ENCODE measurements around the gene RMDN2.

DNA sequence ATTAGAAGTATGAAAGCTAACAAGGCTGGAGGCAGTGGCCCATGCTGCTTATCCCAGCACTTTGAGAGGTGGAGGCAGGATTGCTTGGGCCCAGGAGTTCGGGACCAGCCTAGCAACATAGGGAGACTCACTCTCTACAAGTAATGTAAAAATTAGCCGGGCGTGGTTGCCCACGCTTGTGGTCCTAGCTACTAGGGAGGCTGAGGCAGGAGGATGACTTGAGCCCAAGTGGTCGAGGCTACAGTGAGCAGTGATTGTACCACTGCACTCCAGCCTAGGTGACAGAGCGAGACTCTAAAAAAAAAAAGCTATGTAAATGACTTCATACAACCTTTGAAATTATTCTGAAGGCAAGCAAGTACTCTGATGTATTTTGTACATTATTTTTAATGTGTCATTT lies 1.5 kb downstream of the RMDN2 start:
- TF ChIP-seq, protein P1, sequence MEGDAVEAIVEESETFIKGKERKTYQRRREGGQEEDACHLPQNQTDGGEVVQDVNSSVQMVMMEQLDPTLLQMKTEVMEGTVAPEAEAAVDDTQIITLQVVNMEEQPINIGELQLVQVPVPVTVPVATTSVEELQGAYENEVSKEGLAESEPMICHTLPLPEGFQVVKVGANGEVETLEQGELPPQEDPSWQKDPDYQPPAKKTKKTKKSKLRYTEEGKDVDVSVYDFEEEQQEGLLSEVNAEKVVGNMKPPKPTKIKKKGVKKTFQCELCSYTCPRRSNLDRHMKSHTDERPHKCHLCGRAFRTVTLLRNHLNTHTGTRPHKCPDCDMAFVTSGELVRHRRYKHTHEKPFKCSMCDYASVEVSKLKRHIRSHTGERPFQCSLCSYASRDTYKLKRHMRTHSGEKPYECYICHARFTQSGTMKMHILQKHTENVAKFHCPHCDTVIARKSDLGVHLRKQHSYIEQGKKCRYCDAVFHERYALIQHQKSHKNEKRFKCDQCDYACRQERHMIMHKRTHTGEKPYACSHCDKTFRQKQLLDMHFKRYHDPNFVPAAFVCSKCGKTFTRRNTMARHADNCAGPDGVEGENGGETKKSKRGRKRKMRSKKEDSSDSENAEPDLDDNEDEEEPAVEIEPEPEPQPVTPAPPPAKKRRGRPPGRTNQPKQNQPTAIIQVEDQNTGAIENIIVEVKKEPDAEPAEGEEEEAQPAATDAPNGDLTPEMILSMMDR (conservative IDR thresholded peaks at IDR 0.05; ENCODE audit: low read depth, low read length): no peak
- TF ChIP-seq EZH2 (IDR thresholded peaks at IDR 0.05; ENCODE audit: borderline replicate concordance, low read depth, low read length, poor library complexity, severe bottlenecking): no peak

Measured in A673 (cell line).